B cell (primary cell): ENCODE data around the gene CFAP61. TPM values are rescaled to one million over a fixed set of nuclear protein-coding genes. Genes with fewer than 3 reads are reported as not detected.

Source experiments
- ATAC-seq: fragments of 200-7000 bp; cut with Tn5 transposase; one replicate; pipeline ENCODE4 v1.10.0; 2021; ENCODE audit warnings: low read depth, mild to moderate bottlenecking, moderate number of reproducible peaks, moderate library complexity
- CTCF ChIA-PET: fragments of 350-600 bp; sonication (Branson Sonifier 250); formaldehyde crosslinking; loops from one replicate; lab custom pipeline; 2021; ENCODE audit warnings: antibody characterized with exemption, inconsistent platforms; lab: Charles Lee
- POLR2A ChIA-PET: fragments of 350-600 bp; sonication (Branson Sonifier 250); formaldehyde crosslinking; loops from one replicate; lab custom pipeline; 2021; ENCODE audit warnings: antibody characterized with exemption; lab: Charles Lee
- DNase-seq: peaks from one replicate; pipeline ENCODE4 v3.0.0; 2013
- H2AFZ ChIP-seq: 2 replicates; pipeline ENCODE4 v1.6.1; 2012; ENCODE audit warnings: mild to moderate bottlenecking, low read depth, low read length; ENCODE audit not compliant: insufficient read depth, poor library complexity, severe bottlenecking
- H3K27ac ChIP-seq, 2 donors: 1 replicate in 1 of 2; 2 replicates in 1 of 2; pipeline ENCODE4 v1.5.1; 2012 to 2013; ENCODE audit warnings: low read length in 2 of 2, mild to moderate bottlenecking in 2 of 2, moderate library complexity in 1 of 2
- H3K27me3 ChIP-seq, 4 experiments: fragments of 200-600 bp in 1 of 4; sonication (generic) in 1 of 4; replicated peaks in 1 of 4; 1 replicate in 2 of 4; 2 replicates in 2 of 4; pipeline versions ENCODE4 v1.6.1 to v1.7.0; 2013 to 2016; ENCODE audit warnings: low read length in 3 of 4, mild to moderate bottlenecking in 2 of 4, mixed read lengths in 1 of 4, moderate library complexity in 1 of 4; ENCODE audit not compliant: insufficient read depth in 4 of 4, control insufficient read depth in 3 of 4; ENCODE audit errors: control extremely low read depth in 1 of 4
- H3K36me3 ChIP-seq, 2 experiments: replicated peaks in 1 of 2; 1 replicate in 1 of 2; 2 replicates in 1 of 2; pipeline versions ENCODE4 v1.6.1 to v1.7.1; 2013; ENCODE audit warnings: low read length in 1 of 2; ENCODE audit not compliant: insufficient read depth in 2 of 2, control insufficient read depth in 1 of 2; ENCODE audit errors: control extremely low read depth in 1 of 2, extremely low read depth in 1 of 2
- H3K4me1 ChIP-seq, 2 donors: fragments of 200-600 bp in 1 of 2; sonication (generic) in 1 of 2; 1 replicate in 1 of 2; 2 replicates in 1 of 2; pipeline versions ENCODE4 v1.5.1 to v1.6.1; 2013 to 2017; ENCODE audit warnings: low read length in 2 of 2; ENCODE audit not compliant: control insufficient read depth in 2 of 2, insufficient read depth in 2 of 2
- H3K4me2 ChIP-seq: replicated peaks from 2 replicates; pipeline ENCODE3; 2012; ENCODE audit warnings: mild to moderate bottlenecking, low read depth, low read length; ENCODE audit not compliant: poor library complexity, severe bottlenecking
- H3K4me3 ChIP-seq, 5 experiments: fragments of 200-600 bp in 1 of 5; sonication (generic) in 1 of 5; 1 replicate in 3 of 5; 2 replicates in 2 of 5; pipeline versions ENCODE4 v1.5.1 to v1.7.0; 2011 to 2016; ENCODE audit warnings: low read length in 4 of 5, mild to moderate bottlenecking in 4 of 5, low read depth in 2 of 5, control low read depth in 1 of 5, moderate library complexity in 1 of 5; ENCODE audit not compliant: insufficient read depth in 1 of 5; ENCODE audit errors: control extremely low read depth in 1 of 5, extremely low read depth in 1 of 5
- H3K79me2 ChIP-seq: fragments of 200-600 bp; sonication (generic); one replicate; pipeline ENCODE4 v1.6.0; 2016; ENCODE audit warnings: low read length; ENCODE audit not compliant: control insufficient read depth, insufficient read depth
- H3K9ac ChIP-seq: fragments of 200-600 bp; sonication (generic); 2 replicates; pipeline ENCODE4 v1.6.1; 2017; ENCODE audit warnings: mild to moderate bottlenecking, low read length, moderate library complexity
- H3K9me3 ChIP-seq, 3 donors: one replicate each; pipeline versions ENCODE4 v1.6.1 to v1.7.1; 2013; ENCODE audit warnings: low read length in 2 of 3; ENCODE audit not compliant: control insufficient read depth in 2 of 3, insufficient read depth in 1 of 3; ENCODE audit errors: control extremely low read depth in 1 of 3
- H4K20me1 ChIP-seq: 2 replicates; pipeline ENCODE4 v1.6.0; 2012; ENCODE audit warnings: mild to moderate bottlenecking, low read length; ENCODE audit not compliant: insufficient read depth, control insufficient read depth, poor library complexity, severe bottlenecking
- H3K27ac Mint-ChIP-seq: one replicate; pipeline ENCODE4 v1.8.0; 2021; ENCODE audit warnings: mixed read lengths
- H3K27me3 Mint-ChIP-seq: one replicate; pipeline ENCODE4 v1.8.0; 2021; ENCODE audit warnings: mixed read lengths
- H3K4me1 Mint-ChIP-seq: one replicate; pipeline ENCODE4 v1.8.0; 2021; ENCODE audit warnings: mixed read lengths
- H3K4me3 Mint-ChIP-seq: one replicate; pipeline ENCODE4 v1.8.0; 2021; ENCODE audit warnings: mixed read lengths
- H3K9me3 Mint-ChIP-seq: one replicate; pipeline ENCODE4 v1.8.0; 2022; ENCODE audit warnings: mixed read lengths; ENCODE audit not compliant: insufficient read depth
- CTCF ChIP-seq: fragments of 200-600 bp; IDR thresholded peaks from one replicate; pipeline ENCODE4 v1.8.0; 2022; ENCODE audit warnings: antibody characterized with exemption, mild to moderate bottlenecking
- EZH2 ChIP-seq: IDR thresholded peaks from 2 replicates; pipeline ENCODE4 v1.6.1; 2012; ENCODE audit warnings: borderline replicate concordance, low read depth, mild to moderate bottlenecking, moderate library complexity, low read length; ENCODE audit not compliant: insufficient read depth, poor library complexity, severe bottlenecking
- WGBS: methylation state at CpG from one replicate; pipeline ENCODE4 v1.1.5; 2013; ENCODE audit warnings: missing lambda C conversion rate; ENCODE audit not compliant: insufficient coverage; 5-methylcytosine and 5-hydroxymethylcytosine counted together
- intact Hi-C: fragments of 100-400 bp; cut with micrococcal nuclease; formaldehyde crosslinking; loops from one replicate; pipeline ENCODE4 v1.10.0; 2022
- polyA plus RNA-seq: library from polyadenylated mRNA; depleted of rRNA; stranded (reverse); fragments of >200 nt; gene quantifications from 2 replicates; pipeline ENCODE4 v1.2.3, GENCODE V29; 2012
- total RNA-seq, 2 donors: library from RNA; stranded (reverse); fragments of 120-200 nt in 1 of 2; gene quantifications; 1 replicate in 1 of 2; 2 replicates in 1 of 2; pipeline versions ENCODE4 v1.2.3 to v1.2.4, GENCODE V29; 2013 to 2022

Gene CFAP61
- total and polyA plus RNA-seq, 2 donors (not counting 1 experiment from before 2014, with no cell fraction given) = not detected

DNA sequence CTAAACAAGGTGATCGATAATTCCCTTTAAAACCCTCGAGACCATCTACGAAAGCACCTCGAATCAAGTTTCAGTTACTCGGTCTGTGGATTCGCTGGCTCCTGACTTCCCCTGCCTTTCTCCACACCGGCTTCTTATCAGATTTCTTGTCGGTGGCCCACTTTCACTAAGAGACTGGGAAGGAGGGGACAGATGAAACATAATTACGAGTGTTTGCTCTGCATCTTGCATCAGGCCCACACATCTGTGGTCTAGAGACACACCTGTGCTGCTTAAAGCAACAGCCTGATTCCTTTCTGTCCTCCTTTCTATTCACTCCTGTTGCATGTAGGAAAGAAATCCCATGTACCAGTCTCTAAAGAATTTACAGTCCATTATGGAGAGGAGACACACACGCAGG, 353.3 kb downstream of the CFAP61 start:
- ATAC-seq (no peak), DNase-seq (no peak)
- CTCF ChIA-PET = no interaction called here
- Mint-ChIP-seq H3K4me1 (no peaks in the 10 kb centered on the region), H3K9me3 (no peaks in the 10 kb centered on the region), H3K4me3 (no peak overlapping the region), H3K27me3 (no peaks in the 10 kb centered on the region), H3K27ac (no peak overlapping the region)
- Histone ChIP-seq H2AFZ (no peak overlapping the region), H3K4me1 (no peaks in the 10 kb centered on the region), H3K27me3 (no peaks in the 10 kb centered on the region), H4K20me1 (no peaks in the 10 kb centered on the region), H3K4me3 (no peak overlapping the region), H3K27ac (no peak overlapping the region), H3K9ac (no peak overlapping the region), H3K36me3 (peaks cover 0 to 2% of the 10 kb centered on the region in 2 experiments), H3K9me3 (no peaks in the 10 kb centered on the region), H3K79me2 (no peaks in the 10 kb centered on the region), H3K4me2 (no peak overlapping the region)
- intact Hi-C loops = no loop called here
- WGBS = 97% methylated on average over 6 of the region's 10 CpGs
- TF ChIP-seq EZH2 = no peak
- no peak for TF ChIP-seq CTCF
- POLR2A ChIA-PET = no interaction called here

DNA sequence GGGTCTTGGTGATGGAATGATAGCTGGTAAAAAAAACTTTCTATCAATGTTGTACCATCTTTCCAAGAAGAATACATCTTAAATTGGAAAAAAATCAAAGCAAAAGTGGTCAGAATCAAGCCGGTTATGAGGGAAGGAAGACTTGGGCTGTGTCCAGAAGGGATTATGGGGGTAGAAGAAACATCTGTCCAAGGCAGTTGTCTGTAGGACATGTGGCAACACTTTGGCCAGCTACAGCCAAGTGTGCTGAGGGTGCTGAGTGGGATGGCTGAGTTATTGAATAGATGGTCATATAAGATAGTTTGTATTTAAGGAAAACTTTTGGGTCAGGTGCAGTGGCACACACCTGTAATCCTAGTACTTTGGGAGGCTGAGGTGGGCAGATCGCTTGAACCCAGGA, 354.0 kb downstream of the CFAP61 start:
- WGBS = 100% methylated on average over 2 of the region's 2 CpGs
- Mint-ChIP-seq H3K27me3 (no peaks in the 10 kb centered on the region), H3K27ac (no peak overlapping the region), H3K4me1 (no peaks in the 10 kb centered on the region), H3K4me3 (no peak overlapping the region), H3K9me3 (no peaks in the 10 kb centered on the region)
- H3K9me3 ChIP-seq = no peaks in the 10 kb centered on the region
- no peaks in the 10 kb centered on the region for H3K79me2 ChIP-seq
- no peak overlapping the region for H3K4me2 ChIP-seq
- no peak overlapping the region for H3K9ac ChIP-seq
- H3K36me3 ChIP-seq = peaks cover 0 to 3% of the 10 kb centered on the region in 2 experiments
- H3K4me3 ChIP-seq = no peak overlapping the region
- ChIA-PET CTCF (no interaction called here), POLR2A (no interaction called here)
- H4K20me1 ChIP-seq = no peaks in the 10 kb centered on the region
- DNase-seq = no peak
- no peak overlapping the region for H3K27ac ChIP-seq
- ATAC-seq = no peak
- no peaks in the 10 kb centered on the region for H3K27me3 ChIP-seq
- H2AFZ ChIP-seq = no peak overlapping the region
- TF ChIP-seq CTCF = no peak
- TF ChIP-seq EZH2 = no peak
- intact Hi-C loops = no loop called here
- no peaks in the 10 kb centered on the region for H3K4me1 ChIP-seq
